Measurements from ENCODE around the gene LNPEP. TPM values are rescaled to one million over a fixed set of nuclear protein-coding genes. Genes with fewer than 3 reads are reported as not detected.
"Not testable (repeated sequence)": the region's sequence is repeated elsewhere in the genome, so short reads cannot be mapped to it uniquely, and the experiment has no call there.

LNPEP gene
- polyA plus RNA-seq, 3 donors, result 21.1 to 30.7 (median 24.2) TPM

DNA sequence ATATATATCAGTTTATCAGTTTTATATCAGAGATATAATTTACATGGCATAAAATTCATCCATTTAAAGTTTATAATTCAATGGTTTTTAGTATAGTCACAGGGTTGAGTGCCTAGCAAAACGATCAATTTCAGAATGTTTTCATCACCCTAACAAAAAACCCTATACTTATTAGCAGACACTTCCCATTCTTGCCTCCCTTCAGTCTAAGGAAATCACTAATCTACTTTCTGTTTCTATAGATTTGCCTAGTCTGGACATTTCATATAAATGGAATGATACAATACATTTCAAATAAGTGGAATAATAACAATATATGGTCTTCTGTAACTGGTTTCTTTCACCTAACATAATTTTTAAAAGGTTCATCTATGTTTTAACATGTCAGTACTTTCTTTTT lies 9.6 kb upstream of the LNPEP start:
- DNase-seq, result no peak

DNA sequence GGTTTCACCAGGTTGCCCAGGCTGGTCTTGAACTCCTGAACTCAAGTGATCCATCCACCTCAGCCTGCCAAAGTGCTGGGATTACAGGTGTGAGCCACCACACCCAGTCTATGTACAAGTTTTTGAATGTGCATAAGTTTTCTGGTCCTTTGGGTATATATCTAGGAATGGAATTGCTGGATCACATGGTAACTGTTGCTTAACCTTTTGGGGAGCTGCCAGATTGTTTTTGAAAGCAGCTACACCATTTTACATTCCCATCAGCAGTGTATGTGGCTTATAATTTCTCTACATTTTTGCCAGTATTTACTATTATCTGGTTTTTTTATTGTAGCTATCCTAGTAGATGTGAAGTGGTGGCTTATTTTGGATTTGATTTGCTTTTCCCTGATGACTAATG lies 8.9 kb upstream of the LNPEP start:
- DNase-seq, result no peak

- DNase-seq, result no peak
These were observed 6.8 kb upstream of the LNPEP start for GRCh38 chr5:96928931-96929708.

DNA sequence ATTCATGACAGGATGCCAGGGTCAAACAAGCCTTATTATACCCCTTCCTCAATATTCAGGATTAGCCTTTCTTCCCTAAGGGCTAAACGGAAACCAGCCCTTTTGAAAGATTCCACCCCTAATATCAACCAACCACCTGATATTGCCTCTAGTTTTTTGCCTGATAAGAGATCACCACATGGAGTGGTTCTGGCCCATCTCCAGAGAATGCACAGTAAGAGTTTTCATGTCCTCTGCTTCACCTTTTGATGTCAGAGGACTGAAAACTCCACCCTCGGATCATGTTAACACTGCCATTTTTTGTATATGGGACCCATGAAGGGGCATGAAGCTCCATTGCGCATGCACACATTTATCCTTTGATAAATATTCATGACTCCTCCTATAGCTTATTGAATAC lies 5.8 kb upstream of the LNPEP start:
- DNase-seq, result no peak

DNA sequence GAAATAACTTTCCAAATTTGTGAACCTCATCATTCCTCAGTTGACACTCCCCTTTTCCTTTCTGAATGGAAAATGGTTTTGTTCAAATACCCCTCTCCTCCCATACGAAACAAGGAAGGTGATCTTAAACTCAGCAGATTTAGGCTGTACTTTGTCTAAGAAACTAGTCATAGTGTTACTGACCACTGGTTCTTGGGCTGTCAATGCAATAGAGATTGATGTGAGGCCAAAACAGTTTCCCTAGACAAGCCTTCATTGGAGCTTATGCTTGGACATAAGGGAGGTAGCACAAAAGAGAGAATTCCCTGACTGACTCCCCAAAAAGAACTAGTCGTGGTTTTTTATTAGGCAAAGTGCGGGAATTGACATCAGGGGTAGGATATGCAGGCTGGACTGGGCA lies 5.3 kb upstream of the LNPEP start:
- DNase-seq, result no peak

DNA sequence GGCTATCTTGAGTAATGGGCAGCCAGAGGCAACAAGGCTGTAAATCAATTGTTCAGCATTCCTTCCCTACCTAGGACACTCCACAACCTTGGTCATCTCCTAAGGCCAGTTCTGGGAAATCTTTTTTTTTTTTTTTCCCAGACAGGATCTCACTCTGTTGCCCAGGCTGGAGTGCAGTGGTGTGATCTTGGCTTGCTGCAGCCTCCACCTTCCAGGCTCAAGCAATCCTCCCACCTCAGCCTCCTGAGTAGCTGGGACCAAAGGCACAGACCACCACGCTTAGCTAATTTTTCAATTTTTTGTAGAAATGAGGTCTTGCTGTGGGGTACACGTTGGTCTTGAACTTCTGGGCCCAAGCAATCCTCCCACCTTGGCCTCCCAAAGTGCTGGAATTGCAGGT lies 4.8 kb upstream of the LNPEP start:
- not testable (repeated sequence) for DNase-seq

DNA sequence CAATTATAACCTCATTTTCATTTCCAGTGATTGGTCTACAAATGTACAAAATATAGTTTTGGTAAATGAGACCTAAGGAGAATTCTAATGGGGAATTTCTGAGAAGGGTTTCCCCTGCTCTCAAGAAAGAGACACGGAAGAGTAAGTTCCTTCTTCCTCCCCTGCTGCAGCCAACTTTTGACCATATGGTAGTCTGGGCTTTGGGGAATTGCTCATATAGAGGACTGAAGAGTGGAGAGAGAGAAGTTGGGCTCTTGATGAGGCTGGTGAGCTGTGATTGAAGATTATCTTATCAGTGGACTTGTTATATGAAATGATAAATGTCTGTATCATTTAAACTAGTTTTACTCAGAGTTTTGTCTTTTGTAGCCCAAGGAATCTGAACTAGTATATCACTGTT lies 4.3 kb upstream of the LNPEP start:
- no peak for DNase-seq

DNA sequence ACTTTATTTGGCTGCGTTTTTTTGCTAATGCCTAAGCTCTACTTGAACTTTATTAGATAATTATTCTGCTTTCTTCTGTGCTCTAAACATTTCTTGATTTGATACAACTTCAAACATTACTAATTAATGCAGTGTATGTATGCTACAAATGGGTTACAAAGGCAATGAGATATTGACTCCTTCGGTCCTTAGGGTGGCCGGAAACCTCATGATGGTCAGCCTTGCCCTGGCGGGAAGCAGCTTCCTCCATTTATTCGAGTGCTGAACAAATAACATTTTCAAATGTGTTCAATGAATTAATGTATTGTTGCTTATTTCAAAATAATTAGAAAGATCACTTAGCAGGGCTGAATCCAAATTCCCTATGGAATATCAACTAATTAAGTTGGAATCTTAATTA lies 3.9 kb upstream of the LNPEP start:
- no peak for DNase-seq

GRCh38 chr5:96933764-96934707 lies 1.8 kb upstream of the LNPEP start:
- DNase-seq, result peak; percentile 34

- peak; percentile 91 for DNase-seq
These were observed 947 bp upstream of the LNPEP start for GRCh38 chr5:96934708-96935558.

DNA sequence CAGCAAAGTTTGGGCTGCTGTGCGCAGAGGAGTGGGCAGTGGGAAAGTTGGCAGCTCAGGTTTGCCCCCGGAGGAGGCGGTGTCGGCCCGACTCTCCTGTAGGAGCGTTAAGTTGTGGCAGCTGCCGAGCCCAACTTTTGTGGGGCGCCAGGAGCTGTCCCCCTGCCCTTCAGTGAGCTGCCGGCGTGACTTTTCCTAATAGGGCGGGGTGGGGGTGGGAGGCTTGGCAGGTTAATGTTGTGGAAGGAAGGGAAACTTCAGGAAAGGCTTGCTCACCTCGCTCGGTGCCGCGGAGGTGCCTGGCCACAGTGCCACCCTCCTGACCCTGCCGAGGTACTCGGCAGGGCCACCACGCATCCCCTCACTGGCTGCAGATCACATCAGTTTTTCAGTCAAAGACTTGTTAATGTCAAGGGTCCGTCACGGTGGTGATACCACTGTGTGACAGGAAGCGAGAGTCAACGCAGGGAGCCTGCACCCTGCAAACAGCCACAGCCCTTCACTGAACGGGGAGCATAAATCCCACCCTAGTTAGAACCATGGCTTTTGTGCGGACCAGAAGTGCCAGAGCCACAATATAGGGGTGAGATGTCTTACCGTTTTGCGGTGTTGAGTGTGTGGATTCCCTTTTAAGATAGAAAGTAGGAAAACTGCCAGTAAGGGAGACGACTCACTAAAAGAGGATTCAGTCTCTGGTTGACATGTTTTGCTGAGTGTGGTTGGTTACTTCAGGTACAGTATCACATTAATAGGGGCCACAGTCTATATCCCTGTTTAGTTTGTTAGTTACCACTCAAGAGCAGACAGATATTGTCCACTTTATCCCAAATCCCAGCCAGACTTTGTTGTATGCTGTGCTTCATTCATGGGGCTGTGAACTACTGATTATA lies 796 bp downstream of the LNPEP start:
- peak; percentile 47 for DNase-seq

DNA sequence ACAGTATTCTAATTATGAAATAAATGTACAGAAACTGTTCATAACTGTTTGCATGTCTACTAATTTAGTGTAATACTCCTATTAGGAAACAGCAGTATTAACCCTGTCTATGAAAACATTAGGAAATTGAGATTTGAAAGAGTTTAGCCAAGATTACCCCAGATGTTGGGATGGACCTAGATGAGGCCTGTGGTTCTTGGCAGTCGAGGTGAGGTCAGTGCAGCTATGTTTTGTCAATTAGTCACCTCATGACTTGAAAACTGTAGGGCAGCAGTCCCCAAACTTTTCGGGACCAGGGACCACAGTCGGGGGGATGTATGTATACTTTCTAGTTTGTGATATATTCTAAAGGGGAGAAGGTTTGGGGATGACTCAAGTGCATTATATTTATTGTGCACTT lies 4.7 kb downstream of the LNPEP start:
- no peak for DNase-seq

DNA sequence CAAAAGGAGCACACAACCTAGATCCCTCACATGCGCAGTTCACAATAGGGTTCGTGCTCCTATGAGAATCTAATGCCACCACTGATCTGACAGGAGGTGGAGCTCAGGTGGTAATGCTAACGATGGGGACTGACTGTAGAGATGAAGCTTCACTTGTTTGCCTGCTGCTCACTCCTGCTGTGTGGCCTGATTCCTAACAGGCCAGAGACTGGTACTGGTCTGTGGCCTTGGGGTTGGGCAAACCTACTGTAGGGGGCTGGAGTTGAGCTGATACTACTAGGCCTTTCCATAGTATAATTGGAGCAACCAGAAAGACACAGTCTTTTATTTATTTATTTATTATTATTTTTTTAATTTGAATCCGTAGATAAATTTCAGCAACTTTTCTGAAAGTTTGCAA lies 5.3 kb downstream of the LNPEP start:
- no peak for DNase-seq

DNA sequence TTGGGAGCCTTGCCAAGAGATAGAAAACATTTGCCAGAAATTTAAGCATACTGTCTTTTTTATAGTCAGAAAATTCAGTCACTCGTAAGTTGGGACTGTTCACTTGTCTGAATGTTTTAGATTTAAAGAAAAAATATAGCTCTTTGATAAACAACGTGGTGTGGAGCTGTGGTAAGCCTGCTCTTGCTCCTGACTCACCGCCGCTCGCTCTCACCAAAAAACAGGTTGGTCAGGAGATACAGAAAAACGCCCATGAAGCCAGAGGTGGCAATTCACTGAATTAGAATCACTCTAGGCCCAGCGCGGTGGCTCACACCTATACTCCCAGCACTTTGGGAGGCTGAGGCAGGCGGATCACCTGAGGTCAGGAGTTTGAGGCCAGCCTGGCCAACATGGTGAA lies 6.2 kb downstream of the LNPEP start:
- DNase-seq, result no peak

DNA sequence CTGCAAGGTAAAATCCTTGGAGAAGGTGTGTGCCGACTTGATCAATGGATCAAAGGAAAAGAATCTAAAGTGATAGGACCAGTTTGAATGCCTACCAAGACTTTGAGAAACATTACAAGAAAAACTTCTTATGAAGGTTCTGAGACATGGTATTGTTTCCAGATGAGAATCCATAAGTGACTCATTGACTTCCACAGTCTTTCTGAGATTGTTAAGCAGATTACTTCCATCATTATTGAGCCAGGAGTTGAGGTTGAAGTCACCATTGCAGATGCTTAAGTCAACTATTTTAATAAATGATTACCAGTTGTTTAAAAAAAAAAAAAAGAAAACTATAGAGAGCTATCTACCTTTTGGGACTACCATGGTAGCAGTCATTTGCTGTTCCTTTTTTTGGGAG lies 7.0 kb downstream of the LNPEP start:
- no peak for DNase-seq

- DNase-seq, result no peak
These were observed 7.9 kb downstream of the LNPEP start for GRCh38 chr5:96943799-96944198.

- DNase-seq, result no peak
These were observed 9.4 kb downstream of the LNPEP start for GRCh38 chr5:96945144-96945897.

- no peak for DNase-seq
These were observed 10.5 kb downstream of the LNPEP start for GRCh38 chr5:96946381-96946780.

GRCh38 chr5:96952118-96952750 lies 16.4 kb downstream of the LNPEP start:
- DNase-seq, result no peak
